Renal cortex interstitium (tissue), 11 donors: ENCODE data around the gene GABBR2. TPM values are rescaled to one million over a fixed set of nuclear protein-coding genes. Genes with fewer than 3 reads are reported as not detected.
"Not testable (repeated sequence)": the region's sequence is repeated elsewhere in the genome, so short reads cannot be mapped to it uniquely, and the experiment has no call there.

Experiments used
- DNase-seq, 11 donors: peaks; one replicate each; pipeline ENCODE4 v3.0.0-alpha.2; 2013; ENCODE audit warnings: low read depth in 9 of 11, low spot score in 4 of 11; ENCODE audit errors: extremely low read depth in 1 of 11
- polyA plus RNA-seq, 3 donors: library from polyadenylated mRNA; unstranded; fragments of 120-200 nt; gene quantifications; one replicate each; pipeline ENCODE4 v1.2.1, GENCODE V29; 2013; ENCODE audit not compliant: insufficient read length in 3 of 3

The GABBR2 gene
- polyA plus RNA-seq, 3 donors, result 4.5 to 5.2 (median 5.0) TPM

GRCh38 chr9:98692392-98692791, 16.3 kb downstream of the GABBR2 start:
- DNase-seq, result no peak

GRCh38 chr9:98691890-98692289, 16.8 kb downstream of the GABBR2 start:
- no peak for DNase-seq

- DNase-seq, result no peak
Measured at GRCh38 chr9:98690686-98691085, 18.0 kb downstream of the GABBR2 start.

DNA sequence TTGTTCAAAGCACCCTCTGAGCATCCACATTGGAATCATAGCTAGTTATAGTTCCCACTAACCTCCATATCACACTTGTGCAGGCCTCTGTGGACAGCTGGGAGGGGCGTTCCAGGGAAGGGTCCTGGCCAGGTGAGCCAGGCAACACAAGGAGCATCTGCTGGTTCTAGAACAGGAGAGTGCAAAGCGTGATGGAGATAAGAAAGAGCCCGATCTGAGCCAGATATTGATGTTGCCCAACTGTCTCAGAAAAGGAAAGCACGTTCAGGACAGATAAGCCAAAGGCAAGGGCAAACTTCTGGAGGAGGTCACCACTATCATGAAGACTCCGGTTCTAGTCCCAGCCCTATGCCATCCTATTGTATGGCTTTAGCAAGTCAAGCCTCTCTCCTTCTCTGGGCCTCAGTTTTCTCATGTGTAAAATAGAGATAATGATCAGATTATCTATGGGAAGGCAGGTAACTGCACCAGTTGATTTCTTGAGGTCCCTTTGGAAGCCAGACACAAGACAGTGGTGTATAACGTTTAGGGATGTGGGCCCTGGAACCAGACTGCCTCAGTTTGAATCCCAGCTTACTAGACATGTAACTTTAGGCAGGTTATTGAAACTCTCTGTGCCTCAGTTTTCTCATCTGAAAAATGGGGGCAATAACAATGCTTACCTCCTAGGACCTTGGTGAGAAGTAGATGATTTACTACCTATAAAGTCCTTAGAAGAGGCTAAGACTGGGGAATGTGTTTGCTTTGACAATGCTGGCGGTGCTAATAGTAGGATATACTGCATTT, 19.8 kb downstream of the GABBR2 start:
- no peak for DNase-seq

GRCh38 chr9:98687911-98688310, 20.8 kb downstream of the GABBR2 start:
- DNase-seq, result no peak

DNA sequence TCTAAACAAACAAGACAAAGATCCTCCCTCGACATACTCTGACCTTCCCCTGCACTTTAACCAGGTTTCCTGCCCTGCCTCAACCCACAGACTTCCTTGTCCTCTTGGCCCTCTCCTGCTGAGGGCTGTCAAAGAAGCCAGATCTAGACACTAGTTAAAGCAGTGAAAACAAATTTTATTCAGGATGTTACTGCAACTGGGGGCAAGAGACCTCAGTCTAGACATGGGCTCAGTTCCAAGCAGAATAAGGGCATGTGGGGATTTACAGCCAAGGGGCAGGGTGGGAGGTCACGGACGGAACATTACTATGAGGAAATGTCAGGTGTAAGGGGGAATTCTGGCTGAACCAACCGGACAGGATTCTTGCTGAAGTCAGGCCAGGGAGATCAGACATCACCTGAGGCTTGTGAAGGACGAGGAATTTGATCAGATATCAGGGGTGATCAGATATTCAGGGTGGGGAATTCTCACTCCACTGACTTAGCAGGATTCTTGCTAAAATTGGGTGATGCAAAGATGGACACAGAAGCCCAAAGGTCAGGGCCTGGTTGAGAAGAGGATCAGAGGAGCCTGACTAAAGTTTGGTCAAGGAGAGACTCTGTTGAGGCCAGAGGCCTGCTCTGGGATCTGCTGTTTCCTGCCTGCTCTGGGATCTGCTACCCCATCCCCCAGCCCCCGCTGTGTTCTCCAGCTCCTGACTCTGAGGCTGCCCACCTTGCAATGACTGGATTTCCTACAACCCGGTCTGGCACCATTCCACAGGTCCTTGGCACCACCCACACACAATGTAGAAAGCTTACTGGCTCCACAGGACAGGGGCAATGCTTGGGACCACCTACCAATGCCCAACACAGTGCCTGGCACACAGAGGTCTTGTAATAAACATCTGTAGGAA, 21.5 kb downstream of the GABBR2 start:
- no peak for DNase-seq

DNA sequence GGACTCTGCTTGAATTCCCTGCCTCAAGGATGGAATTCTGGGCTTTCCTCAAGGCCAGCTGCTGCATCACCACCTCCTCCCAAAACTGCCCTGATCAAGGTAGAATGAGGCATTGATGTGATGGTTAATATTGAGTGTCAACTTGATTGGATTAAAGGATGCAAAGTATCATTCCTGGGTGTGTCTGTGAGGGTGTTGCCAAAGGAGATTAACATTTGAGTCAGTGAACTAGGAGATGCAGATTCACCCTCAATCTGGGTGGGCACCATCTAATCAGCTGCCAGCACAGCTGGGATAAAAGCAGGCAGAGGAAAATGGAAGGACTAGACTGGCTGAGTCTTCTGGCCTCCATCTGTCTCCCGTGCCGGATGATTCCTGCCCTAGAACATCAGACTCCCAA, 23.9 kb downstream of the GABBR2 start:
- DNase-seq, result not testable (repeated sequence)

GRCh38 chr9:98678244-98678842, 30.4 kb downstream of the GABBR2 start:
- no peak for DNase-seq

DNA sequence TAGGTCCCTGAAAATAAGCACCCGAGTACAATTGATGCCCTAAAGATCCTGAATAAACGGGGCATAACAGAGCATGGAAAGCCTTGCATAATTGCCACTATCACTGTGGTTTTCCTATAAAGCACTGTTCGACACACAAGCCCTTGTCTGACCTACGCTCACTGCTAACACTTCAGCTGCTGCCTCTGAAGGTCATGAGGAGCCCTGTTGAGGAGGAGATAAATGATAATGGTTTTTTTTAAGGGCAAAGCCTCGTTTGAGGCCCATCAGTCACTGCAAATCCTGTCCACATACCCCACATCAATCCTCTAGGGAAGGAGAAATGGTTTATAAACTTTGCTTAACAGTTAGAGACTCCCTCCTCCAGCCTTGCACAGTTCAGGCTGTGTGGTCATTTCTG, 35.1 kb downstream of the GABBR2 start:
- DNase-seq, result no peak

DNA sequence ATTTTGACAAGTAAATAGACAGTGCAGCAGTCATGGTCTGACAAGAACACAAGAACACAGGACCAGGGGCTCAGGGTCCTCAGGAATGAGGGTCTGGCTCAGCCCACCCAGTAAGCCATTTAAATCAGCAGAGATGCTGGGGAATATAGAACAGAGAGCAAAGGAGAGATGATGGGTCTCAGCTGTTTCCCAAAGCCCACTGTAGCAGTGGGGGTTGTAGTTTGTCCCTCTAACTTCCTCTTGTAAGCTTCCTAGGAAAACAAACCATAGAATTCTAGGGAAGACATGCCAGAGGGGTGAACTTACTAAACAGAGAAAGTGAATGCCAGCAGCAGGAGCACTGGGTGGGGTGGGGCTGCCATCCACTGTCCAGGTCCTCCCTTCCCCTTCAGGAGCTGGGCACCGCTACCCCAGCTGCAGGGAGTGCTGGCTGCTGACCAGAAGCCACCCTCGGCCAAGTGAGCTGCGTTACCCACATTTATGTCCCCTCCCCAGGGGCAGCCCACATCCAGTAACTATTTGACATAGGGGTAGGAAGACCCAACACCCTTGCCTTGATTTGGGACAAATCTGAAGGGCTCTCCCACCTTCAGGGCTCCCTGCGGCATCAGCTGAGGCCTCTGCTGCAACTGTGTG, 41.6 kb downstream of the GABBR2 start:
- DNase-seq, result peak in 4 of 11 donors; percentile 54 to 68 (median 56)

DNA sequence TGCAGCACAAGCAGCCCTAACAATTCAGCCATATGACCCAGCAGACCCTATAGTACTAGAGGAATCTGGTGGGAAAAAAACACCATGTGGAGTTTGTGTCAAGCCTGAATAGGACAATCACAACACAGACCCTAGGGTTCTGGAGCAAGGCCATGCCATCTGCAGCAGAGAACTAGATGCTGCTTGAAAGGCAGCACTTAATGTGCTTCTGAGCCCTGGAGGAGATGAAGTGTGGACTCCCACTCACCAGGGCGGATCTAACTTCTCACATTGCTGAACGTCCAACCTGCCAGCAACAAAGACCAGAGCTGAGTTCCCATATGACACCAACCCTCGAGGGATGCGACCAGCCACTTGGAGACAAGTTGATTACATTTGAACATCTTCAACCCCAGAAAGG, 43.2 kb downstream of the GABBR2 start:
- DNase-seq, result no peak

DNA sequence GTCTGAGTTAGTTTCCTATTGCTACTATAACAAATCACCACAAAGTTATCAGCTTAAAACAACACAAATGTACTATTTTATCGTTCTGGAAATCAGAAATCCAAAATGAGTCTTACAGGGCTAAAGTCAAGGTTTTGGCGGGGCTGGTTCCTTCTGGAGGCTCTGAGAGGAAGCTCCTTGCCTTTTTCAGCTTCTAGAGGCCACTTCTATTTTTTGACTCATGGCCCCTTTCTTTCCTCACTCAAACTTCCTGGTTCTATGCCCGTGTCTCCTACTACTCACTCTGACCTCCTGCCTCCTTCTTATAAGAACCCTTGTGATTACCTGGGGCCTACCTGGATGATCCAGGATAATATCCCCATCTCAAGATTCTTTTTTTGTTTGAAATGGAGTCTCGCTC, 48.2 kb downstream of the GABBR2 start:
- DNase-seq, result no peak

DNA sequence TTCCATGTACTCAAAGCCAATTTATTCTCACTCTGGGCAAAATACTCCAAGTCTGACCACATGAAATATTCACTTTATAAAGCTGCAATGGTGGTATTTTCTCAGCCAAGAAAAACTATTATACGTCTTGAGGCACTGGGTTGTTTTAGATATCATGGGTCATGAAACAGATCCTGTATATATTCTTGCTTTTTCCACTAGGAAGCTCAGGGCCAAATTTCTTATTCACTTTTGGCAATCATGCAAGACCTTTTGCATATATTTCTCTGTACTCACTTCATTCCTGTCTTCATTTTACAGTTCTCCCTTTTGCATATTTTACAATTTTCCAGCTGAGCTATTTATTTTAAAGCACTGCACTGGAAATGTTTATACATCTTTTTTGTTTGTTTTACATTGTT, 49.8 kb downstream of the GABBR2 start:
- DNase-seq, result peak in 10 of 11 donors; percentile 10 to 73 (median 36)

DNA sequence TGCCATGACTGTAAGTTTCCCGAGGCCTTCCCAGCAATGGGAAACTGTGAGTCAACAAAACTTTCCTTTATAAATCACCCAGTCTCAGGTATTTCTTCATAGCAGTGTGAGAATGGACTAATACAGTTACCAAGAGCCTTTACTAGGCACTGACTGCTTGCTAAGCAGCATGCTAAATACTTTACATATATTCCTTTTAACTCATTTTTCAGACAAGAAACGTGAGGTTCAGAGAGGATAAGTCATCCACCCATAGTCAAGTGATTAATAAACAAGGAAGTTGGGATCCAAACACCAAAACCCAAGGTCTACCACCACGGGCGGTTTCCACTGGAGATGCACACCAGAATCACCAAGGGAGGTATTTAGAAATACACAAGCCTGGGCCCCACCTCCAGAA, 50.8 kb downstream of the GABBR2 start:
- DNase-seq, result no peak

DNA sequence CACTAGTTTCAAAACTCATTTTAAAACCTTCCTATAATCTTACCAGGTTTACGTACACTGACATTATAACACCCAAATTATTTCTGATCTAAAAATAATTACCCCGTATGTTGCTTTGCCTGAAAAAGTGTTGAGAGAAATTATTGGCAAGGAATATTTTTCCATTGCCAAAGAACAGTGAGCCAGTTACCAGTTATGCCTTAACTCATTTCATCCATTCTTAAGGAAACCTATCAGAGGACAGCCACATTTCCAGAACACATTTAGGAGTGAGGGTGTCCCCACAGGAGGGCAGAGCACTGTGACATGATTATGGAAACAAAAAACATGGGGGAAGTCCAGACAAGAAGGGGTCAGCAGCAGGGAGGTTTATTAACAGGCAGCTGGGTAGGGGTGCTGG, 52.2 kb downstream of the GABBR2 start:
- no peak for DNase-seq

GRCh38 chr9:98655428-98655827, 53.3 kb downstream of the GABBR2 start:
- not testable (repeated sequence) for DNase-seq

- DNase-seq, result no peak
Measured at GRCh38 chr9:98654247-98654646, 54.5 kb downstream of the GABBR2 start.

DNA sequence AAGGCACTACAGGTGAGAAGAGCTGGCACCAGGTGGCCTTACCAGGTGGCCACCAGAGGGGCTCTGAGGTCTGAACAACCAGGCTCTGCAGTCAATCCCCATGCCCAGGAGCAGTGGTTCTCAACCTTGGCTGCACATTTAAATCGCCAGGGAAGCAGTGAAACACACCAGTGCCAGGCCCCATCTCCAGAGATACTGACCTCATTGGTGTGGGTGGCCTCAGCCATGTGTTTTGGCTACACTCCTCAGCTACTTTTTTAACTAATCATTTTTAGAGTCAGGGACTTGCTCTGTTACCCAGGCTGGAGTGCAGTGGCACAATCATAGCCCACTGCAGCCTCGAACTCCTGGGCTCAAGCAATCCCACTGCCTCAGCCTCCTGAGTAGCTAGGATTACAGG, 56.0 kb downstream of the GABBR2 start:
- no peak for DNase-seq

DNA sequence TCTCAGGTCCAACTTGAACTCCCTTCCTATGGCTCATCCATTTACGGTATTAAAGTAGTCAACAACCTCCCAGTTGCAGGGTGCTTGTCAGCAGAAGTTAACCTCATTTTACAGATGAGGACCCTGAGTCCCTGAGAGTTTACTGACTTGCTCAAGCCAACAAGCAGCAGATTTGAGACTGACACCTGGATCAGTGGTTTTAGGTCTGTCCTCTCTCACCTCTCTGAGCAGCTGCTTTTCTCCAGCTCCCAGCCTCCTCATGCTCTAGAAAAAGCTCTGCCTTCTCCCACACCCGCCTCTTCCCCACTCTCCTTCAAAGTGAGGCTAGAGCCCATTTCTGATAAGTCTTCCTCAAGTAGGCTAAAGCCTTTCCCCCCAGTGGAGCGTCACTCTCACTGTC, 56.4 kb downstream of the GABBR2 start:
- no peak for DNase-seq
